ENCODE results near the gene HSPB6. TPM values are rescaled to one million over a fixed set of nuclear protein-coding genes. Genes with fewer than 3 reads are reported as not detected.

Gene HSPB6
- total RNA-seq, 1 donor = 297 TPM

- TF ChIP-seq CTCF (IDR thresholded peaks at IDR 0.05; ENCODE audit: insufficient read depth, low read length) = no peak
- no peak for DNase-seq (ENCODE audit: low read depth)
- no peak overlapping the region for H3K4me3 ChIP-seq (ENCODE audit: low read depth, low read length)
These were observed 32.6 kb upstream of the HSPB6 start for GRCh38 chr19:35789195-35789977.

- TF ChIP-seq CTCF (IDR thresholded peaks at IDR 0.05; ENCODE audit: insufficient read depth, low read length) = no peak
- H3K4me3 ChIP-seq (ENCODE audit: low read depth, low read length) = no peak overlapping the region
- DNase-seq (ENCODE audit: low read depth) = no peak
These were observed 31.6 kb upstream of the HSPB6 start for GRCh38 chr19:35788205-35788960.

- TF ChIP-seq CTCF (IDR thresholded peaks at IDR 0.05; ENCODE audit: insufficient read depth, low read length) = no peak
- H3K4me3 ChIP-seq (ENCODE audit: low read depth, low read length) = no peak overlapping the region
- DNase-seq (ENCODE audit: low read depth) = no peak
These were observed 30.5 kb upstream of the HSPB6 start for GRCh38 chr19:35787227-35787799.

- H3K4me3 ChIP-seq (ENCODE audit: low read depth, low read length) = no peak overlapping the region
- DNase-seq (ENCODE audit: low read depth) = no peak
- no peak for TF ChIP-seq CTCF (IDR thresholded peaks at IDR 0.05; ENCODE audit: insufficient read depth, low read length)
These were observed 29.7 kb upstream of the HSPB6 start for GRCh38 chr19:35786299-35787160.

- H3K4me3 ChIP-seq (ENCODE audit: low read depth, low read length) = no peak overlapping the region
- no peak for TF ChIP-seq CTCF (IDR thresholded peaks at IDR 0.05; ENCODE audit: insufficient read depth, low read length)
- no peak for DNase-seq (ENCODE audit: low read depth)
These were observed 28.5 kb upstream of the HSPB6 start for GRCh38 chr19:35785339-35785627.

- no peak for DNase-seq (ENCODE audit: low read depth)
- TF ChIP-seq CTCF (IDR thresholded peaks at IDR 0.05; ENCODE audit: insufficient read depth, low read length) = no peak
- H3K4me3 ChIP-seq (ENCODE audit: low read depth, low read length) = no peak overlapping the region
These were observed 27.9 kb upstream of the HSPB6 start for GRCh38 chr19:35784503-35785338.
